GM19099 (cell line): ENCODE measurements around the gene PPEF2.

ENCODE experiments used
- POLR2A ChIP-seq: IDR thresholded peaks from 3 replicates; pipeline ENCODE4 v1.6.1; 2011; ENCODE audit warnings: low read depth; ENCODE audit not compliant: insufficient read length; ENCODE audit errors: extremely low read depth

The PPEF2 gene

DNA sequence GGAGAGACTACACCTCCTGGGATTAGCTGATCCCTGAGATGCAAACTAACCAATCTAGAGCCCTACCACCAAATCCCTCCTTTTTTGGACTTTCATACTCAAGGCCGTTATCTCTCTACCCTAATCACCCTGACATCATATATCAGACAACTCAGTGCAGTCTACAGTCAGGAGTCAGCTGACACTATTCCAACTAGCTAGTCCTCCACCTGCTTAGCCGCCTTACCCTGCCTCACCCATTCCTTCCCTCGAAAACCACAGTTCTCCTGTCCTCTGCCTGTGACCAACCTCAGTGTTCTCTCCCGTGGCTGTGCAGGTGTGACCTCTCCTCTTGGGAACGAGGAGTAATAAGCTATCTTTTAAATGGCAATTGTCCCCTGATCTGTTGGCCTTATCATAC lies 1.8 kb upstream of the PPEF2 start:
- TF ChIP-seq POLR2A = no peak

DNA sequence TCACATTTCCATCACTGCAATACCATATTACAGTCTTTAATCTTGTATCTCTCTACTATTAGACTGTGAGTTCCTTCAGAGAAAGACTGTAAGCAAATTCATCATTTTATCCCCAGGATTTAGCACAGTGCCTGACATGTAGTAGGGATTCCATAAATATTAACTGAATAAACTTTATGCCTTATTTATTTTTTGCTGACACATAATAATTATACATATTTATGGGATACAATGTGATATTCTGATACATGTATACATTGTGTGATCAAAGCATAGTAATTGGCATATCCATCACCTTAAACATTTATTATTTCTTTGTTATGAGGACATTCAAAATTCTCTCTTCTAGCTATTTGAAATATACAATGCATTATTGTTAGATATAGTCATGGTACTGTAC lies 3.7 kb downstream of the PPEF2 start:
- TF ChIP-seq POLR2A = no peak

- TF ChIP-seq POLR2A = no peak
These were observed 6.4 kb downstream of the PPEF2 start for GRCh38 chr4:75895744-75896314.

- TF ChIP-seq POLR2A = no peak
These were observed 9.7 kb downstream of the PPEF2 start for GRCh38 chr4:75892508-75892907.

DNA sequence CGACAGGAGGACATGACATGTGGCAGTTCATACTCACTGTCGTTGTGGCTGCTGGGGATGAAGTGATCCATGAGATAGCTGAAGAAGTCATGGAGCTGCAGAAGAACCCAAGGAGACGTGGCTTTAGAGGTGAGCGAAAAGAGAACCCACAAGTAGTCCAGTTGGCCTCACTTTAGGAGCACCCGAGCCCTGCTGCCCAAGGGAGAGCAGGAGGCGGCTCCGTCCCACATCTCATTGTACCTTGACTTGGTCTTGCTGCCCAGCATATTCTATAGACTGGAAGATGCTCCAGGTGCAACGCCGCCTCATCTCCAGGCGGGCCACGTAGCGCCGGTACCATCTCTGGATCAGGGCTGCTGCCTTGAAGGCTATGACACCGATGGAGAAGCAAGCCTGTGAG lies 10.6 kb downstream of the PPEF2 start:
- no peak for TF ChIP-seq POLR2A

GRCh38 chr4:75889537-75890199 lies 12.6 kb downstream of the PPEF2 start:
- no peak for TF ChIP-seq POLR2A

DNA sequence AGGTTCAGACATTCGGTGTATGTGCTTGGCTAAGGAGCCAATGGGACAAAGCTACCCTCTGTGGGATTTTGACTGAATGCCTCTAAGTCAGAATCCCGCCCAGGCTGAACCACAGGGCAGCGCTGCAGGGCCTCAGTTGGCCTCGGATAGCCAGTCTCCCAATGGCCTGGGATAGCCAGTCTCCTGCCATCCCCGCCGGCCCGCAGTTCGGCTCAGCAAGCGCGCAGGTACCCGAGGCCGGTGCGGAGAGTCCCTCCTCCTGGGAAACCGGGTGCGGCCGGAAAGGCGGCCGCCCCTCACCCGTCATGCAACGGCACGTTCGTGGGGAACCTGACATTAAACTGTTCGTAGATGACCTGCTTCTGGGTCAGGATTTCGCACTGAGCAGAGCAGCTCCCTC lies 16.1 kb downstream of the PPEF2 start:
- TF ChIP-seq POLR2A = no peak

DNA sequence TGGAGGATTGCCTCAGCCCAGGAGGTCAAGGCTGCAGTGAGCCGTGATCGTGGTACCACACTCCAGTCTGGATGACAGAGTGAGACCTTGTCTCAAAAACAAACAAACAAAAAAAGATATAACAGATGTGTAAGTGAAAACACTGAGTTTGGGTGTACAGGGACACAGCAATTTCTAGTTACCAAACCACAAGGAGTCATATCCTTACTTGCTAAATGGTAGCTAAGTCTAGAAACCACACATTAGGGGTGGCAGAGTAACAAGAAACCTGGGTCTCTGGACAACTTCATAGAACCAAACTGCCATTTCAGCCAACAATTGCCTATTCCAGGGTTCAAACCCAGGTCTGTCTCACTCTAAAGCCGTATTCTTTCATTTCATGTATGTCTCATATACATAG lies 20.8 kb downstream of the PPEF2 start:
- TF ChIP-seq POLR2A = no peak

DNA sequence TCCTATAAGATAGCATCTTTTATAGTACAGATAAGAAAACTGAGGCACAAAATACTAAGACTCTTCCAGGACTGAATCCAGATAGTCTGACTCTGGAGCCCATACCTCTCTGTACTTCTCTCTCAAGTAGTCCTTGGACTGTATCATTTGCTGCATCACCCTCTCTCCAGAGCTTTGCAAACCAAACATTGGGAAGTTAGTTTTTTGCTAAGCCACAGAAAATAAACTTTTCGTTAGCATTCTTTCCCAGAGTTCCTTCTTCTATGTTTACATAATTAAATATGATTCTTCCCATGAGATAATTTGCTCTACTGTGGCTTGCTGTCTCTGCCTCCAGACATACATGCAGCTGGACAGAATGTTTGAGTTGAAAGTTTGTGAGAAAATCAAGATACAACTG lies 22.0 kb downstream of the PPEF2 start:
- TF ChIP-seq POLR2A = no peak

- TF ChIP-seq POLR2A = no peak
These were observed 24.0 kb downstream of the PPEF2 start for GRCh38 chr4:75878246-75878756.

DNA sequence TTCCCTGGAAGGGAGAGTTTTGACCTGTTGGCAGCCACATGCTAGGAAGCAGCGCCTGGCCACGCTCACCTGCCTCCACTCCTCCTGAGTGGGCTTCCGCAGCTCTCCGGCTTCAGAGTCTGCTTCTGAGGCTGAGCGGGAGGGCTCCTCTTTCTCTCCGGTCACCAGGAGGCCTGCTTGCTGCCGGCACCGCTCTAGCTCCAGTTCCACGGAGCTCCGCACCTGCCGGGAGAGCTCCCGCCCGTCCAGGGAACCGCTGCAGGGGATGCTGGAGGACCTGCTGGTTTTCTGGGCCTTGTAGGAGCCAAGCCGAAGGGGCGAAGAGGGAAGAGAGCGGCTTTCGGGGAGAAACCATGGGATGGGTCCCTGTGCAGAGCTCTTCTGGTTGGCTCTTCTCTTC lies 26.0 kb downstream of the PPEF2 start:
- no peak for TF ChIP-seq POLR2A

DNA sequence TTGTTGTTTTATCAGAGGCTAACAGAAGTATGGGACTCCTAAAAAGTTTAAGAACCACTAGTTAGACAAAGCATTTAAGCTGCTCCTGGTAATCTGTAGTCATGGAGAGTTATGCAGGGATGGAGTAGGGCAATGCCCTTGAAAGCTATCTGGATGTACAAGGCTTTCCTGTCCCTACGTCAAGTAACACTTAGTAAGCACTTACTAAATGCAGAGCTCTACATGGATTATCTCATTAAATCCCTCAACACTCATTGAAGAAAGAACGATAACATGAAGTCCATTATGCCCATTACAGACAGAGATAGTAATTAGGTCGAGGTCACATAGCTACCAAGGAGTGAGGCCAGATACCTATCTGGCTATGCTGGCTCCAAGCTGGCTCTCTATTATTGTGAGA lies 33.2 kb downstream of the PPEF2 start:
- TF ChIP-seq POLR2A = no peak

DNA sequence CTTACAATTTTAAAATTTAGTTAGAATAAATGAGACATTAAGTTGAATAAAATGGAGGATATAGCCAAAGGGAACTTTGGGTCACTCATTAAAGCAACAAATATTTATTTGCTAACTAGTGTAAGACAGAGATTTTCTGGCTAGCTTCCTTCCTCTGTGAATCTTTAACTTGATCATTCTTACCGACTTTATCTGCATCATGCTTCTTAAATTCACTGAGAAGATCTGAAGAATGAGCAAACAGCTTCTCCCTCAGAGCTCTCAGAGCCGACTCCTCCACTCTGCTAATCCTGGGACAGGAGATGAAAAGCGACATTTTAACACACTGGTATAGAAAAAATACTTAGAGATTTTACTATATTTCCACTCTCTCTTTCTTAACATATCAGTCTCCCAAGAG lies 35.1 kb downstream of the PPEF2 start:
- no peak for TF ChIP-seq POLR2A

DNA sequence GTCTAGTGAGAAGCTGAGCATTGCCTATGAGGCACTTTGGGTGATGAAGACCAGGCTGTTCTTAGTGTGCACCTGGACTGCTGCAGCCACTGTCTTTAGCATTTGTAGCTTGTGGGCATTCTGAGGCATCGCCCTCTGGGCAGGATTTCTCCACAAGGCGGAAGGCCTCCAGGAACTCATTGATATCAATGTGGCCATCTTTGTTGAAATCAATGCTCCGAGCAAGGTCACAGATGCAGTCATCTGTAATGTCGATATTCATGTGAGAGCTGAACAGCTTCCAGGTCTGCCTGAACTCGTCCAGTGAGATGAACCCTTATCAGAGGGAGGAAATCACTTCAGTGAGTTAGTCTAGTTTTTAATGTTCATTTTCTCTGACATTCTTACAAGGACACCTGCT lies 41.6 kb downstream of the PPEF2 start:
- no peak for TF ChIP-seq POLR2A

DNA sequence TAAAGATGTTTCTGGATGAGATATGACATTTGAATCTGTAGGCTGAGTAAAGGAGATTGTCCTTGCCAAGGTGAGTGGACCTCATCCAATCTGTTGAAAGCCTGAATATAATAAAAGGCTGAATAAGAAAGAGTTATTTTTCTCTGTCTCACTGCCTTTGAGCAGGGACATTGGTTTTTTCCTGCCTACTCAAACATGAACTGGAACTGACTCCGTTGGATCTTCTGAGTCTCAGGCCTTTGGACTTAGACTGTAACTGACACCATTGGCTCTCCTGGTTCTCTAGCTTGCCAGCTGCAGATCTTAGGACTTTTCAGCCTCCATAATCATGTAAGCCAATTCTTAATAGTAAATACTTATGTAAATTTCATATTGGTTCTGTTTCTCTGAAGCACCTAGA lies 43.5 kb downstream of the PPEF2 start:
- no peak for TF ChIP-seq POLR2A

DNA sequence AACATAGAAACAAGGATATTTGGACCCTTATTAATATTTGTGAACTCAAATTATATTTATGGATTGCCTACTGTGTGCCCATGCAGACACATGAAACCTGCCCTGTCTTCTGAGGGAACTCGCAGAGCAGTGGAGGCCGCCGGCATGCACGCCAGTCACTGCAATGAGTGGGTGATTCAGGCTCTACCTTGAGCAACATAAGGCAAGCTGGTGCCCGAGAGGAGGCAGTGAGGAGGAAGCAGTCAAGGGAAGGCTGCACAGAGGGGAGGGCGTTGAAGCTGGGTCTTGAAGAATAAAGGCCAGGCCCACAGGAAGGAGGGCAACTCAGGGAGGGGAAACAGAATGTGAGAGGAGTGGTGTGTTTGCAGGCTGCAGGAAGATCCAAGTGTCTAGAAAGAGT lies 52.8 kb downstream of the PPEF2 start:
- TF ChIP-seq POLR2A = no peak

- TF ChIP-seq POLR2A = no peak
These were observed 53.4 kb downstream of the PPEF2 start for GRCh38 chr4:75848891-75849290.

GRCh38 chr4:75845992-75846391 lies 56.3 kb downstream of the PPEF2 start:
- no peak for TF ChIP-seq POLR2A

- TF ChIP-seq POLR2A = no peak
These were observed 58.0 kb downstream of the PPEF2 start for GRCh38 chr4:75844151-75844662.
